Measurements from ENCODE around the gene KCNN1. TPM values are rescaled to one million over a fixed set of nuclear protein-coding genes. Genes with fewer than 3 reads are reported as not detected.

Gene KCNN1
- total and polyA plus RNA-seq, 2 of the 4 experiments (the other 2 are of a cell fraction) = 0.09 TPM; not detected in 1

- peak overlapping the region; percentile 24; the same call in 1 of the 2 replicates for H2AK5ac ChIP-seq (ENCODE audit: low read depth, low read length)
- peaks cover 0 to 6% of the 10 kb centered on the region in 2 experiments; a peak in 1 of 4 replicates for H3K79me1 ChIP-seq (ENCODE audit: low read depth in 1 of 2, low read length in 2 of 2)
- peak overlapping the region; percentile 66 for H3K4ac ChIP-seq (ENCODE audit: low read depth, low read length)
- CTCF ChIA-PET = no interaction called here
- no peaks in the 10 kb centered on the region for H3K36me3 ChIP-seq (ENCODE audit: control insufficient read depth, insufficient read depth, low read length)
- peaks cover 15% of the 10 kb centered on the region for H3K4me1 ChIP-seq (ENCODE audit: control insufficient read depth, insufficient read depth, low read length)
- no peak overlapping the region for H3K23ac ChIP-seq (ENCODE audit: low read depth, low read length)
- peak overlapping the region; percentile 33; the same call in 1 of the 2 replicates for H2BK20ac ChIP-seq (ENCODE audit: low read depth, low read length)
- H2AK9ac ChIP-seq (replicated peaks; ENCODE audit: low read depth, low read length, poor library complexity) = peak overlapping the region; percentile 50
- no TSS peak for BruUV-seq (replicated peaks)
- no peaks in the 10 kb centered on the region for H3K27me3 ChIP-seq (ENCODE audit: control insufficient read depth, insufficient read depth, low read length)
- DNase-seq (no peak), ATAC-seq (ENCODE audit: low read depth) (no peak)
- intact Hi-C loops (cut with micrococcal nuclease) (no loop called here), in situ Hi-C loops (cut with MboI; ENCODE audit: low sequenced_read_pairs) (no loop called here), dilution Hi-C loops (cut with HindIII; ENCODE audit: low sequenced_read_pairs, unreplicated experiment) (no loop called here)
- no peak overlapping the region for H3K9ac ChIP-seq (ENCODE audit: low read depth, low read length)
- POLR2A ChIA-PET (ENCODE audit: unreplicated experiment) = no interaction called here
- peak overlapping the region; percentile 43; the same call in 1 of the 2 replicates for H4K91ac ChIP-seq (ENCODE audit: insufficient read depth, low read depth, low read length)
- H3K4me2 ChIP-seq (ENCODE audit: low read depth, low read length) = no peak overlapping the region
- H3K9me1 ChIP-seq (ENCODE audit: insufficient read depth, low read length) = peaks cover 17% of the 10 kb centered on the region
- no peak overlapping the region for H3K56ac ChIP-seq (ENCODE audit: extremely low read depth, insufficient read depth, low read length)
- no peak overlapping the region for H2BK120ac ChIP-seq (ENCODE audit: low read depth, low read length)
- H2AFZ ChIP-seq (replicated peaks; ENCODE audit: low read length, poor library complexity) = peak overlapping the region; percentile 80
- WGBS, 2 experiments (ENCODE audit: extremely low coverage in 2 of 2, insufficient read length in 1 of 2) = 72% methylated on average over 7 of the region's 23 CpGs; no CpG with 5 or more reads in 1 of the 2 experiments
- TF ChIP-seq RAD21 (IDR thresholded peaks at IDR 0.05; ENCODE audit: low read length) (no peak), FOS (IDR thresholded peaks at IDR 0.05; ENCODE audit: low read depth, low read length) (no peak), CEBPB (IDR thresholded peaks at IDR 0.05; ENCODE audit: low read depth, low read length) (no peak), POLR2A (IDR thresholded peaks at IDR 0.05; ENCODE audit: low read depth, low read length) (no peak), BHLHE40 (IDR thresholded peaks at IDR 0.05; ENCODE audit: low read depth, low read length) (no peak), NFE2L2 (IDR thresholded peaks at IDR 0.05; ENCODE audit: low read depth, low read length) (no peak), SMC3 (IDR thresholded peaks at IDR 0.05; ENCODE audit: low read depth, low read length) (no peak), MXI1 (IDR thresholded peaks at IDR 0.05; ENCODE audit: borderline replicate concordance, low read depth, low read length) (no peak), CHD1 (IDR thresholded peaks at IDR 0.05; ENCODE audit: low read depth, low read length) (no peak), RFX5 (IDR thresholded peaks at IDR 0.05; ENCODE audit: low read depth, low read length) (no peak)
- TF ChIP-seq, protein P1, sequence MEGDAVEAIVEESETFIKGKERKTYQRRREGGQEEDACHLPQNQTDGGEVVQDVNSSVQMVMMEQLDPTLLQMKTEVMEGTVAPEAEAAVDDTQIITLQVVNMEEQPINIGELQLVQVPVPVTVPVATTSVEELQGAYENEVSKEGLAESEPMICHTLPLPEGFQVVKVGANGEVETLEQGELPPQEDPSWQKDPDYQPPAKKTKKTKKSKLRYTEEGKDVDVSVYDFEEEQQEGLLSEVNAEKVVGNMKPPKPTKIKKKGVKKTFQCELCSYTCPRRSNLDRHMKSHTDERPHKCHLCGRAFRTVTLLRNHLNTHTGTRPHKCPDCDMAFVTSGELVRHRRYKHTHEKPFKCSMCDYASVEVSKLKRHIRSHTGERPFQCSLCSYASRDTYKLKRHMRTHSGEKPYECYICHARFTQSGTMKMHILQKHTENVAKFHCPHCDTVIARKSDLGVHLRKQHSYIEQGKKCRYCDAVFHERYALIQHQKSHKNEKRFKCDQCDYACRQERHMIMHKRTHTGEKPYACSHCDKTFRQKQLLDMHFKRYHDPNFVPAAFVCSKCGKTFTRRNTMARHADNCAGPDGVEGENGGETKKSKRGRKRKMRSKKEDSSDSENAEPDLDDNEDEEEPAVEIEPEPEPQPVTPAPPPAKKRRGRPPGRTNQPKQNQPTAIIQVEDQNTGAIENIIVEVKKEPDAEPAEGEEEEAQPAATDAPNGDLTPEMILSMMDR (conservative IDR thresholded peaks at IDR 0.05; ENCODE audit: low read depth, low read length) = no peak
- no peaks in the 10 kb centered on the region for H4K20me1 ChIP-seq (ENCODE audit: insufficient read depth, low read length)
- H4K8ac ChIP-seq (ENCODE audit: low read depth in 2 of 2, low read length in 2 of 2) = peak overlapping the region in 1 of 2 experiments; percentile 19; a peak in 1 of 4 replicates
- no peak overlapping the region for H3K14ac ChIP-seq (replicated peaks; ENCODE audit: low read depth, low read length)
- no peak overlapping the region for H2BK15ac ChIP-seq (ENCODE audit: low read depth, low read length)
- H3K27ac ChIP-seq (ENCODE audit: insufficient read depth, low read length) = no peak overlapping the region
- H3K4me3 ChIP-seq (ENCODE audit: insufficient read depth, low read depth, low read length) = no peak overlapping the region
- H2BK5ac ChIP-seq (ENCODE audit: low read depth, low read length, poor library complexity, severe bottlenecking) = no peak overlapping the region
- H3K9me3 ChIP-seq (ENCODE audit: control insufficient read depth, insufficient read depth, low read length) = no peaks in the 10 kb centered on the region
- H4K5ac ChIP-seq (ENCODE audit: low read depth, low read length) = no peak overlapping the region
- H3K18ac ChIP-seq (ENCODE audit: low read depth, low read length) = no peak overlapping the region
Observed at GRCh38 chr19:18023622-18024251, 56.8 kb downstream of the KCNN1 start.

All from IMR-90 (cell line).